Tibial nerve (tissue), 4 donors: ENCODE results near the gene ASB10. TPM values are rescaled to one million over a fixed set of nuclear protein-coding genes. Genes with fewer than 3 reads are reported as not detected.

Experiments used
- DNase-seq, 2 donors: peaks; one replicate each; pipeline ENCODE4 v3.0.0-alpha.2; 2019; ENCODE audit warnings: low spot score in 2 of 2
- H3K27ac ChIP-seq, 4 donors: fragments of 200-600 bp; sonication (generic) in 3 of 4; one replicate each; pipeline ENCODE4 v1.5.1; 2017 to 2019; ENCODE audit warnings: mild to moderate bottlenecking in 1 of 4
- H3K27me3 ChIP-seq, 2 donors: fragments of 200-600 bp; sonication (generic) in 1 of 2; one replicate each; pipeline versions ENCODE4 v1.5.1 to v1.6.0; 2017 to 2019
- H3K36me3 ChIP-seq, 3 donors: fragments of 200-600 bp; sonication (generic); one replicate each; pipeline ENCODE4 v1.5.1; 2018 to 2019
- H3K4me1 ChIP-seq, 4 donors: fragments of 200-600 bp; sonication (generic) in 3 of 4; one replicate each; pipeline ENCODE4 v1.5.1; 2017 to 2019
- H3K4me3 ChIP-seq, 4 donors: fragments of 200-600 bp; sonication (generic) in 3 of 4; one replicate each; pipeline ENCODE4 v1.5.1; 2017 to 2019; ENCODE audit warnings: mild to moderate bottlenecking in 1 of 4, moderate library complexity in 1 of 4
- H3K9me3 ChIP-seq, 4 donors: fragments of 200-600 bp; sonication (generic) in 3 of 4; one replicate each; pipeline ENCODE4 v1.5.1; 2017 to 2019
- CTCF ChIP-seq, 5 experiments: fragments of 200-600 bp in 3 of 5; fragments of 450-650 bp in 2 of 5; sonication (generic) in 3 of 5; IDR thresholded peaks; one replicate each; pipeline ENCODE4 v1.5.1; 2016 to 2019; ENCODE audit warnings: antibody characterized with exemption in 5 of 5, mild to moderate bottlenecking in 3 of 5, moderate library complexity in 2 of 5
- EP300 ChIP-seq, 2 donors: sonication (generic); formaldehyde crosslinking; IDR thresholded peaks; one replicate each; pipeline ENCODE4 v1.6.1; 2017; ENCODE audit warnings: antibody characterized with exemption in 2 of 2, mild to moderate bottlenecking in 1 of 2
- POLR2A ChIP-seq, 2 donors: fragments of 450-650 bp; IDR thresholded peaks; one replicate each; pipeline ENCODE4 v1.6.1; 2017; ENCODE audit warnings: antibody characterized with exemption in 2 of 2, mild to moderate bottlenecking in 2 of 2, moderate library complexity in 2 of 2
- WGBS, 2 donors: methylation state at CpG; one replicate each; pipeline ENCODE4 v1.1.5; 2018; 5-methylcytosine and 5-hydroxymethylcytosine counted together
- total RNA-seq, 4 donors: library from RNA; depleted of rRNA; stranded (reverse); fragments of >200 nt; gene quantifications; one replicate each; pipeline ENCODE4 v1.1.0, GENCODE V29; 2016

Gene ASB10
- total RNA-seq, 4 donors from 2014 or later = not detected

GRCh38 chr7:151202836-151203235 lies 15.8 kb upstream of the ASB10 start:
- no peak overlapping the region for H3K27ac ChIP-seq
- WGBS, 2 donors = 87 to 94% methylated on average over 9 of the region's 9 CpGs
- no peaks in the 10 kb centered on the region for H3K36me3 ChIP-seq
- DNase-seq = no peak
- peaks cover 0 to 10% of the 10 kb centered on the region in 2 donors for H3K27me3 ChIP-seq
- TF ChIP-seq POLR2A (IDR thresholded peaks at IDR 0.05) (no peak), EP300 (IDR thresholded peaks at IDR 0.05) (no peak), CTCF (IDR thresholded peaks at IDR 0.05) (no peak)
- H3K4me1 ChIP-seq = peaks cover 0 to 10% (median 3%) of the 10 kb centered on the region in 4 donors
- no peaks in the 10 kb centered on the region for H3K9me3 ChIP-seq
- no peak overlapping the region for H3K4me3 ChIP-seq

DNA sequence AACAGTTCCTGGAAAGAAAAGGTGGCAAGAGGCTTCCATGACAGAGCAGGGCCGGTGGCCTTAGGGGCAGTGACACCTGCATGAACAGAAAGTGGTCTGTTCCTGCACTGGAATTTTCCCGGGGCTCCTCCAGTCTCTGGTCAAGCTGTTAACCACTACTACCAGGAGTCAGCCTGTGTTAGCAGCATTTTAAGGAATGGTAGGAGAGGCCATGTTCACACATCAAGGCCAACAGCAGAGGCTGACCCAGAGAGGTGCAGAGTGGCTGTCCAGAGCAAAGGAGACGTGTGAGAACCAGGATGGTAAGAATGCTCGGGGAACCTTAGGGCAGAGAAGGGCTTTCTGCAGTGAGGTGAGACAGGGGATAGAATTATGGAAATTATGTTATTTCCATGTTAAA lies 14.7 kb upstream of the ASB10 start:
- TF ChIP-seq CTCF (IDR thresholded peaks at IDR 0.05) (no peak), POLR2A (IDR thresholded peaks at IDR 0.05) (no peak), EP300 (IDR thresholded peaks at IDR 0.05) (no peak)
- WGBS, 2 donors = 78 to 81% methylated on average over 4 of the region's 4 CpGs
- no peak for DNase-seq
- no peak overlapping the region for H3K27ac ChIP-seq
- no peak overlapping the region for H3K4me3 ChIP-seq
- H3K27me3 ChIP-seq = peaks cover 0 to 10% of the 10 kb centered on the region in 2 donors
- H3K9me3 ChIP-seq = no peaks in the 10 kb centered on the region
- peaks cover 0 to 10% (median 3%) of the 10 kb centered on the region in 4 donors for H3K4me1 ChIP-seq
- H3K36me3 ChIP-seq = no peaks in the 10 kb centered on the region

DNA sequence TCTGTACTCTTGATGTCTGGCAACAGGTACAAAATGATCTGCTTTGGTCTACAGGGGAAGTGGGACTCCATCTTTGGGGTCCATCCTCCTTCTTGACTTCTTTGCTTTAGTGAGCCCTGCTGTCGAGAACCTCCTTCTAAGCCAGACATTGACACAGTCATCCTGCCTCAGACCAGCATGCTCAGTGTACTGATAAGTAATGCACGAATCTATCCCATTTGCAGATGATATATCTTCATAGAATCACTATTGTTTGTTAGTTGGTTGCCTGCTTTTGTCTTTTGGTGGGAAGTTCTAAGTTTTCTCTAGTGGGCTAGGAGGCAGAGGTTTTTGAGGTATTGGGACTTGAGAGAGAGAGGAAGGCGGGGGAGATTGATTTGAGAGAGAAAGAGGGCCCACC lies 14.3 kb upstream of the ASB10 start:
- Histone ChIP-seq H3K4me1 (peaks cover 0 to 10% (median 3%) of the 10 kb centered on the region in 4 donors), H3K36me3 (no peaks in the 10 kb centered on the region), H3K27me3 (peaks cover 0 to 10% of the 10 kb centered on the region in 2 donors), H3K4me3 (no peak overlapping the region), H3K27ac (no peak overlapping the region), H3K9me3 (no peaks in the 10 kb centered on the region)
- TF ChIP-seq POLR2A (IDR thresholded peaks at IDR 0.05) (no peak), EP300 (IDR thresholded peaks at IDR 0.05) (no peak), CTCF (IDR thresholded peaks at IDR 0.05) (no peak)
- DNase-seq = no peak
- 88 to 94% methylated on average over 3 of the region's 3 CpGs for whole genome bisulfite sequencing, 2 donors

GRCh38 chr7:151198945-151199848 lies 12.1 kb upstream of the ASB10 start:
- Histone ChIP-seq H3K4me3 (no peak overlapping the region), H3K4me1 (peaks cover 0 to 10% (median 3%) of the 10 kb centered on the region in 4 donors), H3K36me3 (no peaks in the 10 kb centered on the region), H3K27ac (no peak overlapping the region), H3K9me3 (no peaks in the 10 kb centered on the region), H3K27me3 (peaks cover 0 to 5% of the 10 kb centered on the region in 2 donors)
- DNase-seq = no peak
- no peak for TF ChIP-seq EP300 (IDR thresholded peaks at IDR 0.05)
- TF ChIP-seq POLR2A (IDR thresholded peaks at IDR 0.05) = no peak
- TF ChIP-seq CTCF (IDR thresholded peaks at IDR 0.05) = no peak
- 38 to 45% methylated on average over 23 to 30 of the region's 30 CpGs for WGBS, 2 donors

- Histone ChIP-seq H3K27me3 (no peaks in the 10 kb centered on the region), H3K27ac (no peak overlapping the region), H3K36me3 (no peaks in the 10 kb centered on the region), H3K4me1 (peaks cover 0 to 10% (median 3%) of the 10 kb centered on the region in 4 donors), H3K4me3 (no peak overlapping the region), H3K9me3 (no peaks in the 10 kb centered on the region)
- TF ChIP-seq EP300 (IDR thresholded peaks at IDR 0.05) (no peak), POLR2A (IDR thresholded peaks at IDR 0.05) (no peak), CTCF (IDR thresholded peaks at IDR 0.05) (no peak)
- no peak for DNase-seq
Observed at GRCh38 chr7:151197932-151198331, 10.9 kb upstream of the ASB10 start.
